GM12872 (cell line): Measurements from ENCODE around the gene AEN.

Experiments
- TF ChIP-seq, protein P1 (sequence below): IDR thresholded peaks from 3 replicates; pipeline ENCODE4 v1.5.1; 2011; ENCODE audit warnings: low read depth, mild to moderate bottlenecking, low read length, moderate library complexity; ENCODE audit not compliant: insufficient read depth

AEN gene

DNA sequence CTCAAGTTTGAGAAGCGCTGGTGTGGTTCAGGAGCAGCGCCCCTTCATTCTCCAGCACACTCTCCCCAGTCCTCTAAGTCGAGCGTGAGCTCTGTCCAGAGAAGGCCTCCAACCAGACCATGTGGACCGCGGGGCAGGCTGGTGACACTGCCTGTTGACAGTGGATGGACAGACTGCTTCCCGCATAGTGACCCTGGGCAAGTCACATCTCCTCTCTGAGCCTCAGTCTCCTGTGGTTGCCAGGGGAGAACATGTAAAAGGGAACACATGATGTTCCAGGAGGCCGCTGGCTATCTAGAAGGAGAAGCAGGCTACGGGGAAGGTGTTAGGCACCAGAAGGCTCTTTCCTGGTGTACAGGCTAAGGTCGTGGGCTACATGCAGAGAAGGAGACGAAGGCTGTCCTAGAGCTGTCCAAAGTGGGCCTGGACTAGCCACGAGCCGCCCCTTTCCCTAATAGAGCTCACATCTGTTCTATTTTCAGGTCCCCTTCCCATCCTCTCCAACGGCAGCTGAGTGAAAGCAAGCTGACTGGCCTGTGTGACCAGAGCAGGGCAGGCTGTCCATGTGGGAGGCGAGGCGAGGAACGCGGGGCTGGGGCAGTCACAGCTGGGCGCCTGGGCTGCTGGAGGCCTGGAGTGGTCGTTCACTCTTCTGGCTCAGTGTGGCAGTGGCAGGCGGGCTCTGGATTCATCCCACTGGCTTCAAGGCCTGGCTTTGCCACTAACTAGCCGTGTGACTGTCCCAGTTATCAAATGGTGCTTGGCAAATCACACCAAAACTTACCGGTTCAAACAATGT lies 28.8 kb downstream of the AEN start:
- TF ChIP-seq, protein P1, sequence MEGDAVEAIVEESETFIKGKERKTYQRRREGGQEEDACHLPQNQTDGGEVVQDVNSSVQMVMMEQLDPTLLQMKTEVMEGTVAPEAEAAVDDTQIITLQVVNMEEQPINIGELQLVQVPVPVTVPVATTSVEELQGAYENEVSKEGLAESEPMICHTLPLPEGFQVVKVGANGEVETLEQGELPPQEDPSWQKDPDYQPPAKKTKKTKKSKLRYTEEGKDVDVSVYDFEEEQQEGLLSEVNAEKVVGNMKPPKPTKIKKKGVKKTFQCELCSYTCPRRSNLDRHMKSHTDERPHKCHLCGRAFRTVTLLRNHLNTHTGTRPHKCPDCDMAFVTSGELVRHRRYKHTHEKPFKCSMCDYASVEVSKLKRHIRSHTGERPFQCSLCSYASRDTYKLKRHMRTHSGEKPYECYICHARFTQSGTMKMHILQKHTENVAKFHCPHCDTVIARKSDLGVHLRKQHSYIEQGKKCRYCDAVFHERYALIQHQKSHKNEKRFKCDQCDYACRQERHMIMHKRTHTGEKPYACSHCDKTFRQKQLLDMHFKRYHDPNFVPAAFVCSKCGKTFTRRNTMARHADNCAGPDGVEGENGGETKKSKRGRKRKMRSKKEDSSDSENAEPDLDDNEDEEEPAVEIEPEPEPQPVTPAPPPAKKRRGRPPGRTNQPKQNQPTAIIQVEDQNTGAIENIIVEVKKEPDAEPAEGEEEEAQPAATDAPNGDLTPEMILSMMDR, result no peak

- TF ChIP-seq, protein P1, result no peak
These were observed 29.4 kb downstream of the AEN start for GRCh38 chr15:88650556-88650955.

DNA sequence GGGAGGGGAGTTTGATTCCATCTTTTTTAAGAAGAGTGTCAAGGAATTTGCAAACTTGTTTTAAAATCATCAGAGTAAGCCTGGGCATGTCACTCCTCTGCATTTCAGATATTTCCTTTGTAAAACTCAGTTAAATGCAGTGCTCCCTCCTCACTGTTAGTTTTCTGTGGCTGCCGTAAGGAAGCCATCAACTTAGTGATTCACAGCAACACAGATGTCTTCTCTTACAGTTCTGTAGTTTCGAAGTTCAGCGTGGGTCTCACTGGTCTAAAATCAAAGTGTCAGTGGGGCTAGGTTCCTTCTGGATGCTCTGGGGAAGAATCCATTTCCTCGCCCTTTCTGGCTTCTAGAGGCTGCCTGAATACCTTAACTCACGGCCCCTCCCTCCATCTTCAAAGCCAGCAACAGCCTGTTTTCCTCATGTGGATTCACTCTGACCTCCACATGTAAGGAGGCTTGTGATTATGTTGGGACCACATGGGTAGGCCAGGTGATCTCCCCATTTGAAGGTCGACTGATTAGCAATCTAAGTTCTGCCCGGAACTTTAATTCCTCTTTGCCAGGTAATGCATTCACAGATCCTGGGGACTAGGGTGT lies 30.1 kb downstream of the AEN start:
- TF ChIP-seq, protein P1, result no peak

- TF ChIP-seq, protein P1, result no peak
These were observed 30.8 kb downstream of the AEN start for GRCh38 chr15:88651971-88652370.

- TF ChIP-seq, protein P1, result no peak
These were observed 31.5 kb downstream of the AEN start for GRCh38 chr15:88652456-88653199.

GRCh38 chr15:88653200-88654064 lies 32.3 kb downstream of the AEN start:
- TF ChIP-seq, protein P1, result no peak
